Measurements from ENCODE around the gene CACNB4.

DNA sequence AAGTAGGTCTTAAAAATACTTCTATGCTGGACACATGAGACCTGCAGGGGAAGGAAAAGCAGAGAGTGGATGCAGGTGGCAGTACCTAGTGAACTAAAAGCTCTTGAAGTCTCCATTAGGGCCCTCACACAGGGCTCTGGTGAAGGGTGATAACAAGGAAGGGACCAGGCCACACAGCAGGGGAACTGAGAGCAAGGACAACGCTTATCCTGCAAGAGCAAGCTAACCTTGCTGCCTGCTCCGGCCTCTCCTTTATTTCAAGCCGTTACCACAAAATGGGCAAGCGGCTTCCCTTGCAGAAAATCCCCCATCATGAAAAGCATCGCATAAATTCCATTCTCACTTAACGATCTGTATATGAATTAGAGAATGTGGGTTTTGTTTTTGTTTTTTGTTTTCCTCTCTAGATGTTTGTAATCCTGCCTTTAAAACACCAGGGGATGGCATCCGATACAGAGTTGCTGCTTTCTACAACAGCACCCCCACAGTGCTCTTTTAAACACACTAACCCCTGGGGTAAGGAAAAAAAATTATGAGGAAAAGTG, 64.5 kb downstream of the CACNB4 start:
- TF ChIP-seq CTCF (IDR thresholded peaks at IDR 0.05) (no peak), POLR2A (IDR thresholded peaks at IDR 0.05) (no peak)
